Astrocyte (in vitro differentiated cells and primary cell): ENCODE data around the gene NISCH. TPM values are rescaled to one million over a fixed set of nuclear protein-coding genes. Genes with fewer than 3 reads are reported as not detected.

Source experiments
- DNase-seq: peaks from one replicate; pipeline ENCODE4 v3.0.0-alpha.2; 2010; ENCODE audit warnings: low read depth
- FAIRE-seq: peaks from 2 replicates; lab custom pipeline; 2011; peaks lifted over from hg19 to GRCh38; lab: Jason Lieb, UNC
- H2AFZ ChIP-seq: 2 replicates; pipeline ENCODE4 v1.6.0; 2012; ENCODE audit warnings: low read depth, low read length, inconsistent platforms
- H3K27ac ChIP-seq: 2 replicates; pipeline ENCODE4 v1.5.1; 2011; ENCODE audit warnings: low read depth, low read length, inconsistent platforms
- H3K27me3 ChIP-seq: 2 replicates; pipeline ENCODE4 v1.6.0; 2011; ENCODE audit warnings: low read length, inconsistent platforms; ENCODE audit not compliant: insufficient read depth
- H3K36me3 ChIP-seq: 2 replicates; pipeline ENCODE4 v1.5.1; 2011; ENCODE audit warnings: low read length, inconsistent platforms; ENCODE audit not compliant: insufficient read depth
- H3K4me1 ChIP-seq: 2 replicates; pipeline ENCODE4 v1.5.1; 2011; ENCODE audit warnings: low read length, inconsistent platforms; ENCODE audit not compliant: insufficient read depth
- H3K4me2 ChIP-seq: 2 replicates; pipeline ENCODE4 v1.6.0; 2012; ENCODE audit warnings: low read length, inconsistent platforms
- H3K4me3 ChIP-seq: 2 replicates; pipeline ENCODE4 v1.5.1; 2011; ENCODE audit warnings: low read depth, mild to moderate bottlenecking, low read length, inconsistent platforms; ENCODE audit not compliant: insufficient read depth
- H3K79me2 ChIP-seq: 2 replicates; pipeline ENCODE4 v1.6.0; 2012; ENCODE audit warnings: mild to moderate bottlenecking, low read length, inconsistent platforms; ENCODE audit not compliant: insufficient read depth
- H3K9ac ChIP-seq: 2 replicates; pipeline ENCODE4 v1.6.0; 2012; ENCODE audit warnings: mild to moderate bottlenecking, low read length, inconsistent platforms
- H3K9me3 ChIP-seq: 2 replicates; pipeline ENCODE4 v1.5.1; 2012; ENCODE audit warnings: low read depth, mild to moderate bottlenecking, low read length, inconsistent platforms; ENCODE audit not compliant: insufficient read depth
- H4K20me1 ChIP-seq: 2 replicates; pipeline ENCODE4 v1.6.0; 2012; ENCODE audit warnings: low read length, inconsistent platforms; ENCODE audit not compliant: insufficient read depth
- H3K27ac Mint-ChIP-seq: one replicate; pipeline ENCODE4 v1.8.0; 2021; ENCODE audit warnings: mild to moderate bottlenecking, mixed read lengths; ENCODE audit not compliant: unreplicated experiment
- H3K27me3 Mint-ChIP-seq: one replicate; pipeline ENCODE4 v1.8.0; 2021; ENCODE audit warnings: low read depth, mixed read lengths; ENCODE audit not compliant: unreplicated experiment
- H3K36me3 Mint-ChIP-seq: one replicate; pipeline ENCODE4 v1.8.0; 2021; ENCODE audit warnings: low read depth, mixed read lengths; ENCODE audit not compliant: unreplicated experiment
- H3K4me1 Mint-ChIP-seq: one replicate; pipeline ENCODE4 v1.8.0; 2021; ENCODE audit warnings: low read depth, mixed read lengths; ENCODE audit not compliant: unreplicated experiment
- H3K4me3 Mint-ChIP-seq: one replicate; pipeline ENCODE4 v1.8.0; 2021; ENCODE audit warnings: mild to moderate bottlenecking, moderate library complexity, mixed read lengths; ENCODE audit not compliant: unreplicated experiment
- H3K9me3 Mint-ChIP-seq: one replicate; pipeline ENCODE4 v1.8.0; 2021; ENCODE audit warnings: mild to moderate bottlenecking, mixed read lengths; ENCODE audit not compliant: unreplicated experiment
- EZH2 ChIP-seq: IDR thresholded peaks from 2 replicates; pipeline ENCODE4 v1.6.1; 2012; ENCODE audit warnings: mild to moderate bottlenecking, low read length, inconsistent platforms; ENCODE audit not compliant: insufficient read depth
- total RNA-seq: library from RNA; stranded (reverse); gene quantifications from 2 replicates; pipeline ENCODE4 v1.2.1, GENCODE V29; 2021
- TF ChIP-seq, protein P1 (sequence below): IDR thresholded peaks from 2 replicates; pipeline ENCODE4 v1.5.1; 2011; ENCODE audit warnings: low read depth, mild to moderate bottlenecking, inconsistent platforms, low read length, moderate library complexity; ENCODE audit not compliant: insufficient read depth

Gene NISCH
- total RNA-seq, 1 donor from 2014 or later, result 118 TPM

DNA sequence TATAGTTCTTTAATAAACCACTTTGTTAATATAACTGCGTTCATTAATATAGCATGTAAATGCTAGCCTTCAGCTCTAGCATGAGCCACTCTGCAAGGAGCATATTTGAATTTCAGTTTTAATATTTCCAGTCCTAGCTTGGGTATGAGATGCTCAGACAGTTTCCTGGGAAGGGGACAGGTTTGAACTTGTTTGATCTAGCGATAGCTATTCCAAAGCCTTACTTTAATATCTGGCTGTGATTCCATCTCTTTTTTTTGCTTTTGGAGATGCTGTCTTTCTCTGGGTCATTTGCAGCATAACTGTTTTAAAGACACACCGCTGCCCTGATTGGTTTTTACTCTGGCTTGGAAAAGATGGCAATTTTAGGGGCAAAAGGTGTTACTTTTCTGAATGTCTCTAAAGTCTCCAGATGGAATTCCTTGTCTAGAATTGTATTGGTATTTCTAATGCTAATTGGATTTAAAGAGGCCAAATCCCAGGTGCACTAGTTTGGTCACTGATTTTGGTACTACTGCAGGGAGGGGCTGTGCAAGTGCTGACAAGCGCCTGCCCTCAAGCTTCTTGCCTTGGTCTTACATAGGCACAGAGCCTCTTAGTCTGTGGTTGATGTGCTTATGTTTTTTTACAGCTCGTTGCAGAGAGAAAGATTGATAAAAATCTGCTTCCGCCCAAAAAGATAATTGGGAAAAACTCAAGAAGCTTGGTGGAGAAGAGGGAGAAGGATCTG, 2.8 kb downstream of the NISCH start:
- FAIRE-seq, result no peak
- peaks cover 26% of the 10 kb centered on the region for H3K4me1 ChIP-seq

DNA sequence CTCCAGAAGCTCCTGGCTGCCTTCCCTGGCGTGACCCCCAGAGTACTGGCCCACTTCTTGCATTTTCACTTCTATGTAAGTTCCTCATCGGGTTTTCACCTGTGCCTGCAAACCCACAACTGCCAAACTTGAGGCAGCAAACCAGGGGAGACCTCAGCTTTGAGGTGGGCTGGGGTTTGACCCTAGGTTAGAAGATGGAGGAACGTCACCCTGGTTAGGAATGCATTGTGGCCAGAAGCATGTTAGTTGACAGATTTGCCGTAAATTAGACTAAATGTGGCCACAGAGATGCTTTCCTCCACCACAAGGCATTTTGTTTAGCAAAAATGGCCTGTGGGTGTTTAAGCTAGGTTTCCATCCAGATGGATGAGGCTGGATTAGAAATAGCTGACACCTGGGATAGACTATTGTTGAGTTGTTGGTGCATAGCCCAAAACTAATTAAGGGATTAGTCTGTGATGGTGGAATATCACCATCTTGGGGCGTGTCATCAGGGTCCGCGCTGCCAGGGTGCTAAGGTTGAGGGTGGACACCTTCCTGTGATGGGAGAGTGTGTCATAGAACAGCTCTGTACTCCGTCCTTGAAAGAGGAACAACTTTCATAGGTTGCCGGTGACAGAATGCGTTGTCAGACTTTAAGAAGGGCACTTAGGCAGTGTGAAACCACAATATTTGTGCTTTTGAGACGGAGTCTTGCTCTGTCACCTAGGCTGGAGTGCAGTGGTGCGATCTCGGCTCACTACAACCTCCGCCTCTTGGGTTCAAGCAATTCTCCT, 3.6 kb downstream of the NISCH start:
- Histone ChIP-seq H3K79me2 (peaks cover 64% of the 10 kb centered on the region), H3K9me3 (no peaks in the 10 kb centered on the region), H3K4me2 (no peak overlapping the region), H3K36me3 (peaks cover 28% of the 10 kb centered on the region), H3K27ac (no peak overlapping the region), H3K27me3 (no peaks in the 10 kb centered on the region), H2AFZ (no peak overlapping the region), H3K4me3 (no peak overlapping the region), H3K9ac (no peak overlapping the region), H3K4me1 (peaks cover 26% of the 10 kb centered on the region), H4K20me1 (peaks cover 65% of the 10 kb centered on the region)
- Mint-ChIP-seq H3K27ac (no peak overlapping the region), H3K4me3 (no peak overlapping the region), H3K9me3 (no peaks in the 10 kb centered on the region), H3K36me3 (peaks cover 9% of the 10 kb centered on the region), H3K4me1 (peaks cover 18% of the 10 kb centered on the region), H3K27me3 (no peaks in the 10 kb centered on the region)
- FAIRE-seq, result no peak
- TF ChIP-seq, protein P1, sequence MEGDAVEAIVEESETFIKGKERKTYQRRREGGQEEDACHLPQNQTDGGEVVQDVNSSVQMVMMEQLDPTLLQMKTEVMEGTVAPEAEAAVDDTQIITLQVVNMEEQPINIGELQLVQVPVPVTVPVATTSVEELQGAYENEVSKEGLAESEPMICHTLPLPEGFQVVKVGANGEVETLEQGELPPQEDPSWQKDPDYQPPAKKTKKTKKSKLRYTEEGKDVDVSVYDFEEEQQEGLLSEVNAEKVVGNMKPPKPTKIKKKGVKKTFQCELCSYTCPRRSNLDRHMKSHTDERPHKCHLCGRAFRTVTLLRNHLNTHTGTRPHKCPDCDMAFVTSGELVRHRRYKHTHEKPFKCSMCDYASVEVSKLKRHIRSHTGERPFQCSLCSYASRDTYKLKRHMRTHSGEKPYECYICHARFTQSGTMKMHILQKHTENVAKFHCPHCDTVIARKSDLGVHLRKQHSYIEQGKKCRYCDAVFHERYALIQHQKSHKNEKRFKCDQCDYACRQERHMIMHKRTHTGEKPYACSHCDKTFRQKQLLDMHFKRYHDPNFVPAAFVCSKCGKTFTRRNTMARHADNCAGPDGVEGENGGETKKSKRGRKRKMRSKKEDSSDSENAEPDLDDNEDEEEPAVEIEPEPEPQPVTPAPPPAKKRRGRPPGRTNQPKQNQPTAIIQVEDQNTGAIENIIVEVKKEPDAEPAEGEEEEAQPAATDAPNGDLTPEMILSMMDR, result no peak
- TF ChIP-seq EZH2, result no peak
- no peak for DNase-seq

More for the DNA sequence above, 2.8 kb downstream of the NISCH start:
- H3K9me3 ChIP-seq, result no peaks in the 10 kb centered on the region
- H3K36me3 ChIP-seq, result peaks cover 28% of the 10 kb centered on the region
- H3K4me3 ChIP-seq, result no peak overlapping the region
- H4K20me1 ChIP-seq, result peaks cover 58% of the 10 kb centered on the region
- H3K27me3 ChIP-seq, result no peaks in the 10 kb centered on the region
- Mint-ChIP-seq H3K9me3 (no peaks in the 10 kb centered on the region), H3K36me3 (peaks cover 9% of the 10 kb centered on the region), H3K27ac (no peak overlapping the region), H3K4me3 (peak overlapping the region; percentile 54), H3K27me3 (no peaks in the 10 kb centered on the region), H3K4me1 (peaks cover 22% of the 10 kb centered on the region)
- H3K4me2 ChIP-seq, result no peak overlapping the region
- H3K9ac ChIP-seq, result no peak overlapping the region
- TF ChIP-seq EZH2, result no peak
- TF ChIP-seq, protein P1, result no peak
- no peak overlapping the region for H3K27ac ChIP-seq
- H3K79me2 ChIP-seq, result peaks cover 61% of the 10 kb centered on the region
- no peak for DNase-seq
- no peak overlapping the region for H2AFZ ChIP-seq

DNA sequence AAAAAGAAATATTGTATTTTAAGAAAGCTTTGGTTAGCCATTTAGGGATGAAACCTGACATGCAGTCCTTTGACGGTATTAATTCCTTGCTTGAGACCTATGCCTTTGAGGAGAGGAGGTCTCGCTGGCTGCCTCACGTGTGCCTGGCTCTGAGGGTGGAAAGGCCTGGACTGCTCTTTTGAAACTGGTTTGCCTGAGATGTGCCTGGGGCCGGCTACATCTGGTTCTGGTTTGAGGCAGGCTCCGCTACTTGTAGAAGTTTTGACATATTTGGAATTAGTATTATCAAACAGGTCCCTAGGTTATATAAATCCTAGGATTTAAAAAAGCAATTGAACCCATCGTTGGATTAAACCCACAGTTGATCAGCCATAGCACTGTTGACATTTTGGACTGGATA, 6.5 kb downstream of the NISCH start:
- H3K4me1 ChIP-seq, result peaks cover 21% of the 10 kb centered on the region
- no peak overlapping the region for H3K27ac Mint-ChIP-seq
- H3K36me3 ChIP-seq, result peaks cover 28% of the 10 kb centered on the region
- FAIRE-seq, result no peak
- no peak overlapping the region for H3K9ac ChIP-seq
- H3K4me3 ChIP-seq, result no peak overlapping the region
- H3K27me3 Mint-ChIP-seq, result no peaks in the 10 kb centered on the region
- no peak for DNase-seq
- H3K9me3 Mint-ChIP-seq, result no peaks in the 10 kb centered on the region
- peaks cover 82% of the 10 kb centered on the region for H4K20me1 ChIP-seq
- peaks cover 13% of the 10 kb centered on the region for H3K36me3 Mint-ChIP-seq
- no peak for TF ChIP-seq EZH2
- TF ChIP-seq, protein P1, result no peak
- H3K4me1 Mint-ChIP-seq, result peaks cover 11% of the 10 kb centered on the region
- H3K27ac ChIP-seq, result no peak overlapping the region
- no peaks in the 10 kb centered on the region for H3K9me3 ChIP-seq
- H3K79me2 ChIP-seq, result peaks cover 69% of the 10 kb centered on the region
- no peak overlapping the region for H3K4me2 ChIP-seq
- H3K4me3 Mint-ChIP-seq, result no peak overlapping the region
- no peak overlapping the region for H2AFZ ChIP-seq
- no peaks in the 10 kb centered on the region for H3K27me3 ChIP-seq
